Dendritic cell treated with granulocyte-macrophage colony-stimulating factor and Interleukin-4, amounts not matched to agents 40 ng/mL and 50 ng/mL, for 4 days (primary cell): Measurements from ENCODE around the gene HFE.
"Not testable (repeated sequence)": the region's sequence is repeated elsewhere in the genome, so short reads cannot be mapped to it uniquely, and the experiment has no call there.

ENCODE experiments used
- H3K27ac Mint-ChIP-seq: one replicate; pipeline ENCODE4 v1.8.0; 2022; ENCODE audit warnings: mild to moderate bottlenecking, mixed read lengths
- H3K27me3 Mint-ChIP-seq: one replicate; pipeline ENCODE4 v1.8.0; 2022; ENCODE audit warnings: mild to moderate bottlenecking, mixed read lengths
- H3K36me3 Mint-ChIP-seq: one replicate; pipeline ENCODE4 v1.8.0; 2022; ENCODE audit warnings: low read depth, mixed read lengths
- H3K4me1 Mint-ChIP-seq: one replicate; pipeline ENCODE4 v1.8.0; 2022; ENCODE audit warnings: low read depth, mixed read lengths
- H3K4me3 Mint-ChIP-seq: one replicate; pipeline ENCODE4 v1.8.0; 2022; ENCODE audit warnings: mild to moderate bottlenecking, moderate library complexity, mixed read lengths
- H3K9me3 Mint-ChIP-seq: one replicate; pipeline ENCODE4 v1.8.0; 2022; ENCODE audit warnings: mixed read lengths
- intact Hi-C: fragments of 100-400 bp; cut with micrococcal nuclease; formaldehyde crosslinking; loops from one replicate; pipeline ENCODE4 v1.15.0; 2022

HFE gene

DNA sequence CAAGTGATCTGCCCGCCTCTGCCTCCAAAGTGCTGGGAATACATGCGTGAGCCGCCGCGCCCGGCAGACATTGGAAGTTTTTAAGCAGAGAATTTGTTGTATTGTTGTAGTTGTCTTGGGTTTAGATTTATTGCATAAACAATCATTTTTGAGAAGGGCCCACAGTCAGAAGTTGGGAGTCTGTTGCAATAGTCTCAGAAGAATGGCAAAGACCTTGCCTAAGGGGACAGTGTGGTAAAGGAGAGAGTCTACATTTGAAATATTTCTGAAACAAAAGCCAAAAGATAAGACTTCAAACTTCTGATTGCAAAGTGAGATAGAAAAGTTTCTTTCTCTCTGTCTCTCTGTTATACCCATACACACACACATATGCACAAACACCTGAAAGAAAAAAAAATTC, 22.5 kb downstream of the HFE start:
- no peaks in the 10 kb centered on the region for H3K9me3 Mint-ChIP-seq
- H3K4me3 Mint-ChIP-seq = no peak overlapping the region
- intact Hi-C loops = no loop called here
- no peaks in the 10 kb centered on the region for H3K36me3 Mint-ChIP-seq
- H3K27me3 Mint-ChIP-seq = no peaks in the 10 kb centered on the region
- H3K27ac Mint-ChIP-seq = no peak overlapping the region
- no peaks in the 10 kb centered on the region for H3K4me1 Mint-ChIP-seq

DNA sequence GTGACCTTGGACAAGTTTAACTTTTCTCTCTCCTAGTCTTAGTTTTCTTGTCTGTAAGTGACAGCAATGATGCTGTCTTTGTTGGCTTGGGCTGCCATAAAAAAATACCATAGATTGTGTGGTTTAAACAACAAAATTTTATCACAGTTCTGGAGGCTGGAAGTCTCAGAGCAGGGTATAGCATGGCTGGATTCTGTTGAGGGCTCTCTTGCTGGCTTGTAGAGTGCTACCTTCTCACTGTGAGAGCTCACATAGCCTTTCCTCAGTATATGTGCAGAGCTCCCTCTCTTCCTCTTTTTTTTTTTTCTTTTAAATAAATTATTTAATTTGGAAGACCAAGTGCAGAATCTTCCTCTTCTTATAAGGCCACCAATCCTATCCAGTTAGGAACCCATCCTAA, 26.3 kb downstream of the HFE start:
- Mint-ChIP-seq H3K36me3 (no peaks in the 10 kb centered on the region), H3K4me1 (no peaks in the 10 kb centered on the region), H3K4me3 (no peak overlapping the region), H3K27me3 (no peaks in the 10 kb centered on the region), H3K27ac (no peak overlapping the region), H3K9me3 (no peaks in the 10 kb centered on the region)
- intact Hi-C loops = no loop called here

DNA sequence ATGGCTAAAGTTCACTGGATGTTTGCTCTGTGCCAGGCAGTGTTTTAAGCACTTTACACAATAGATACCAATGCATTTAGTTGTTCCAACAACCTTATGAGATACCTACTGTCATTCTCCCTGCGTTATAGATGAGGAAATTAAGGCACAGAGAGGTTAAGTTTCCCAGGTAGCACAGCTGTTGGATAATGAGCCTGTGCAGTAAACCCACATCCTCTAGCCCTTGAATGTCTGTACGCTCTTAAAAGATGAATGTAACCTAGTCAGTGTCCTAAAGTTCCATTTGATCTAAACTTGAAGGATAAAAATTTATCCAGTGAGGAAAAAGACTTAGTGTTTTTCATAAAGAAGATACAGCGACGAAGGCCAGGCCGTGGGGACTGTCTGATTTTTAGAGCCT, 28.0 kb downstream of the HFE start:
- Mint-ChIP-seq H3K27ac (no peak overlapping the region), H3K9me3 (no peaks in the 10 kb centered on the region), H3K27me3 (no peaks in the 10 kb centered on the region), H3K36me3 (no peaks in the 10 kb centered on the region), H3K4me3 (no peak overlapping the region), H3K4me1 (no peaks in the 10 kb centered on the region)
- intact Hi-C loops = no loop called here

DNA sequence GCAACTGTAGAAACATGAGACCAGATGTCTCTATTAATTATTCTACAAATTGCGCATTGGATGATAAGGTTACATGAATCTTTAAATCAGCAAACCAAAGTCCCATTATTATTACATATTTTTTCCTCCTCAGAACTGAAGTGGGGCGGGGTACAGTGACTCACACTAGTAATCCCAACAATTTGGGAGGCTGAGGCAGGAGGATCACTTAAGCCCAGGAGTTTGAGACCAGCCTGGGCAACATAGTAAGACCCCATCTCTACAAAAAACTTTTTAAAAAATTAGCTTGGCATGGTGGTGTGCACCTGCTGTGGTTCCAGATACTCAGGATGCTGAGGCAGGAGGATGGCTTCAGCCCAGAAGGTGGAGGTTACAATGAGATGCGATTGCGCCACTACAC, 29.0 kb downstream of the HFE start:
- H3K4me3 Mint-ChIP-seq = no peak overlapping the region
- intact Hi-C loops = no loop called here
- peaks cover 2% of the 10 kb centered on the region for H3K4me1 Mint-ChIP-seq
- H3K27me3 Mint-ChIP-seq = no peaks in the 10 kb centered on the region
- H3K27ac Mint-ChIP-seq = no peak overlapping the region
- H3K9me3 Mint-ChIP-seq = peaks cover 3% of the 10 kb centered on the region
- peaks cover 2% of the 10 kb centered on the region for H3K36me3 Mint-ChIP-seq

- H3K9me3 Mint-ChIP-seq = peaks cover 8% of the 10 kb centered on the region
- H3K4me3 Mint-ChIP-seq = no peak overlapping the region
- H3K36me3 Mint-ChIP-seq = peaks cover 16% of the 10 kb centered on the region
- intact Hi-C loops = no loop called here
- no peak overlapping the region for H3K27ac Mint-ChIP-seq
- peaks cover 6% of the 10 kb centered on the region for H3K4me1 Mint-ChIP-seq
- H3K27me3 Mint-ChIP-seq = no peaks in the 10 kb centered on the region
These were observed 31.8 kb downstream of the HFE start for GRCh38 chr6:26118999-26119398.

DNA sequence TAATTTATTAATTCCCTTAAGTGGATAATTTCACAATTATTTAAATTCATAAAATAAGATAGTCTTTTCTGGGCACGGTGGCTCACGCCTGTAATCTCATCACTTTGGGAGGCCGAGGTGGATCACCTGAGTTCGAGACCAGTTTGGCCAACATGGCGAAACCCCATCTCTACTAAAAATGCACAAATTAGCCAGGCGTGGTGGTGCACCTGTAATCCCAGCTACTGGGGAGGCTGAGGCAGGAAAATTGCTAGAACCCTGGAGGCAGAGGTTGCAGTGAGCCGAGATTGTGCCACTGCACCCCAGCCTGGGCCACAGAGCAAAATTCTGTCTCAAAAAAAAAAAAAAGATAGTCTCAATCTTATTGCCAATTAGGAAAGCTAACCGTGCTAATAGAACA, 32.9 kb downstream of the HFE start:
- peaks cover 27% of the 10 kb centered on the region for H3K36me3 Mint-ChIP-seq
- not testable (repeated sequence) for H3K27ac Mint-ChIP-seq, H3K4me3 Mint-ChIP-seq, H3K4me1 Mint-ChIP-seq, H3K9me3 Mint-ChIP-seq, H3K27me3 Mint-ChIP-seq
- intact Hi-C loops = loop anchor here (5.0 kb wide), 1 partner anchor 1012 kb away; a partner anchor contains a TSS

- intact Hi-C loops = loop anchor here (5.0 kb wide), 1 partner anchor 1012 kb away; a partner anchor contains a TSS
- H3K36me3 Mint-ChIP-seq = peaks cover 32% of the 10 kb centered on the region
- peaks cover 6% of the 10 kb centered on the region for H3K4me1 Mint-ChIP-seq
- no peak overlapping the region for H3K27ac Mint-ChIP-seq
- H3K4me3 Mint-ChIP-seq = no peak overlapping the region
- no peaks in the 10 kb centered on the region for H3K27me3 Mint-ChIP-seq
- H3K9me3 Mint-ChIP-seq = peaks cover 8% of the 10 kb centered on the region
These were observed 33.5 kb downstream of the HFE start for GRCh38 chr6:26120807-26121140.

DNA sequence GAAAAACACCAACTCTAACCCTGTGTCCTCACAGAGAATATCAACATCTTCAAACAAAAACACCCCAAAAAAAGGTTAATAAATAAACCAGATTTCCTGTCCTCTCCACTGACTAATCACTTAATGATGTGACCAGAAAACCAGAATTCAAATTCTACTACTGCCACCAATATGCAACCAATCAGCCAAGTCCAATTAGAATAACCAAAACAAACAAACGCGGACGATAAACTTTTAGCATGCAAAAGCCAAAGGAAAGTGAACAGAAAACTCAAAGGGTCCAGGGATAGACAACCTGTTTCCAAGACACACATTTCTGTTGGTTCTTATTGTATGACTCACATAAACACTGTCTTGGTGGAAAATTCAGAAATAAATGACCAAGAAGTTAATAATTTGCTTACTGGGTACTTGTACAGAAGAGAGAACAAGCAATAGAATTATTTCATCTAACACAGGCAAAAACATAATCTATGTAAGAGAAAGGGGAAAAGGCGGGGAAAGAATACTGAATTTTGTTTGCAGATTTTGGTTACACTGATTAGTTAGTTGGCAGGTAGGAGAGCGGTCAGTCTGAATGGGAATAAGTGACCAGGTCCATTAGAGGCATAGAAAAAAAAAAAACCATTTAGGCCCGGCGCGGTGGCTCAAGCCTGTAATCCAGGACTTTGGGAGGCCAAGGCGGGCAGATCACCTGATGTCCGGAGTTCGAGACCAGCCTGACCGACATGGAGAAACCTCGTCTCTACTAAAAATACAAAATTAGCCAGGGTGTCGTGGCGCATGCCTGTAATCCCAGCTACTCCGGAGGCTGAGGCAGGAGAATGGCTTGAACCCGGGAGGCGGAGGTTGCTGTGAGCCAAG, 34.1 kb downstream of the HFE start:
- Mint-ChIP-seq H3K27ac (no peak overlapping the region), H3K27me3 (no peaks in the 10 kb centered on the region)

DNA sequence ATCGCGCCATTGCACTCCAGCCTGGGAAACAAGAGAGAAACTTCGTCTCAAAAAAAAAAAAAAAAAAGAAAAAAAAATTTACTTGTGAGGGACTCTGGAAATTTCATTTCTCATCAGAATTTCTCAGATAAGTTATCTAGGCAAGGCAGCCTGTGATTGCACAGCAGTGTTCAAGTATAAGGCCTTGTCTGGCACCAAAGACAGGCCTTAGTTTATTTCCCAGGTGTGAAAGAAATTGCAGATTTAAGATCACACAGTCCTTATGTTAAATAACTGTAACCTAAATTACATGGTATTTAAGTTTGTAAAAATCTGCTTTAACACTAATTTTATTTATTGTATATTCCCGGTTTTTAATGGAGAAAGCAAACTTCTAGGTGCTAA, 34.8 kb downstream of the HFE start:
- Mint-ChIP-seq H3K4me1 (peaks cover 13% of the 10 kb centered on the region), H3K27me3 (no peaks in the 10 kb centered on the region), H3K9me3 (peaks cover 8% of the 10 kb centered on the region), H3K27ac (peak overlapping the region; percentile 100), H3K4me3 (no peak overlapping the region), H3K36me3 (peaks cover 45% of the 10 kb centered on the region)
- intact Hi-C loops = loop anchor here (5.0 kb wide), 1 partner anchor 1010 kb away; a partner anchor contains a TSS

More for the DNA sequence above, 34.1 kb downstream of the HFE start:
- H3K4me3 Mint-ChIP-seq = no peak overlapping the region
- peaks cover 8% of the 10 kb centered on the region for H3K9me3 Mint-ChIP-seq
- peaks cover 38% of the 10 kb centered on the region for H3K36me3 Mint-ChIP-seq
- intact Hi-C loops = loop anchor here (5.0 kb wide), 1 partner anchor 1011 kb away; a partner anchor contains a TSS
- H3K4me1 Mint-ChIP-seq = peaks cover 7% of the 10 kb centered on the region

GRCh38 chr6:26122402-26122792, 35.2 kb downstream of the HFE start:
- peaks cover 17% of the 10 kb centered on the region for H3K4me1 Mint-ChIP-seq
- H3K27ac Mint-ChIP-seq = peak overlapping the region; percentile 100
- peaks cover 8% of the 10 kb centered on the region for H3K9me3 Mint-ChIP-seq
- intact Hi-C loops = loop anchor here (5.0 kb wide), 1 partner anchor 1010 kb away; a partner anchor contains a TSS
- H3K4me3 Mint-ChIP-seq = peak overlapping the region; percentile 95
- peaks cover 49% of the 10 kb centered on the region for H3K36me3 Mint-ChIP-seq
- no peaks in the 10 kb centered on the region for H3K27me3 Mint-ChIP-seq

GRCh38 chr6:26122793-26123674, 35.8 kb downstream of the HFE start:
- Mint-ChIP-seq H3K36me3 (peaks cover 55% of the 10 kb centered on the region), H3K4me1 (peaks cover 23% of the 10 kb centered on the region), H3K4me3 (peak overlapping the region; percentile 95), H3K27me3 (no peaks in the 10 kb centered on the region), H3K9me3 (peaks cover 8% of the 10 kb centered on the region), H3K27ac (peak overlapping the region; percentile 100)
- intact Hi-C loops = loop anchor here (1.0 to 5.0 kb wide), 3 partner anchors 20 to 1009 kb away; a partner anchor contains a TSS

DNA sequence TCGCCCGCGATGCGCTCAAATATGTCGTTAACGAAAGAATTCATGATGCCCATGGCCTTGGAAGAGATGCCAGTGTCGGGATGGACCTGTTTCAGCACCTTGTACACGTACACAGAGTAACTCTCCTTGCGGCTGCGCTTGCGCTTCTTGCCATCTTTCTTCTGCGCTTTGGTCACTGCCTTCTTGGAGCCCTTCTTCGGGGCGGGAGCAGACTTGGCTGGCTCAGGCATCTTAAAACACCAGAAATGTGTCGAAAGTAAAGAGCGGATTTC, 36.4 kb downstream of the HFE start:
- H3K4me1 Mint-ChIP-seq = peaks cover 28% of the 10 kb centered on the region

GRCh38 chr6:26123947-26124780, 36.9 kb downstream of the HFE start:
- Mint-ChIP-seq H3K4me1 (peaks cover 28% of the 10 kb centered on the region), H3K4me3 (peak overlapping the region; percentile 95), H3K9me3 (peaks cover 8% of the 10 kb centered on the region), H3K36me3 (peaks cover 61% of the 10 kb centered on the region), H3K27ac (peak overlapping the region; percentile 100), H3K27me3 (no peaks in the 10 kb centered on the region)
- intact Hi-C loops = loop anchor here (1.0 to 5.0 kb wide), 3 partner anchors 21 to 1008 kb away; a partner anchor contains a TSS

More for the DNA sequence above, 36.4 kb downstream of the HFE start:
- Mint-ChIP-seq H3K9me3 (peaks cover 8% of the 10 kb centered on the region), H3K36me3 (peaks cover 61% of the 10 kb centered on the region), H3K27me3 (no peaks in the 10 kb centered on the region), H3K4me3 (peak overlapping the region; percentile 95), H3K27ac (peak overlapping the region; percentile 100)
- intact Hi-C loops = loop anchor here (1.0 to 5.0 kb wide), 3 partner anchors 20 to 1009 kb away; a partner anchor contains a TSS
